GM06990 (cell line): ENCODE measurements around the gene PHF21A.

ENCODE experiments used
- DNase-seq: peaks from one replicate; pipeline ENCODE4 v3.0.0-alpha.2; 2011; ENCODE audit not compliant: insufficient read length; ENCODE audit errors: extremely low read depth
- H3K27me3 ChIP-seq: replicated peaks from 2 replicates; pipeline ENCODE4 v1.6.0; 2011; ENCODE audit warnings: low read length; ENCODE audit not compliant: control insufficient read depth, insufficient read depth
- H3K36me3 ChIP-seq: 2 replicates; pipeline ENCODE4 v1.5.1; 2011; ENCODE audit warnings: low read length; ENCODE audit not compliant: control insufficient read depth, insufficient read depth
- H3K4me3 ChIP-seq: replicated peaks from 2 replicates; pipeline ENCODE4 v1.5.1; 2011; ENCODE audit warnings: low read depth, mild to moderate bottlenecking, control low read depth, low read length
- CTCF ChIP-seq: IDR thresholded peaks from 2 replicates; pipeline ENCODE4 v1.5.1; 2011; ENCODE audit warnings: low read length, control low read depth, mild to moderate bottlenecking, inconsistent platforms; ENCODE audit not compliant: insufficient read depth, poor library complexity, severe bottlenecking

PHF21A gene

GRCh38 chr11:45920531-45921477, 200.4 kb downstream of the PHF21A start:
- H3K4me3 ChIP-seq = no peak overlapping the region
- H3K27me3 ChIP-seq = peaks cover 2% of the 10 kb centered on the region; the same call in 1 of the 2 replicates
- H3K36me3 ChIP-seq = no peaks in the 10 kb centered on the region
- TF ChIP-seq CTCF = no peak
- no peak for DNase-seq

GRCh38 chr11:45919806-45920530, 201.3 kb downstream of the PHF21A start:
- no peak overlapping the region for H3K4me3 ChIP-seq
- no peak for TF ChIP-seq CTCF
- no peak for DNase-seq

GRCh38 chr11:45918962-45919675, 202.1 kb downstream of the PHF21A start:
- no peak for TF ChIP-seq CTCF
- peaks cover 2% of the 10 kb centered on the region; the same call in 1 of the 2 replicates for H3K27me3 ChIP-seq
- H3K36me3 ChIP-seq = peaks cover 11% of the 10 kb centered on the region
- DNase-seq = no peak
- H3K4me3 ChIP-seq = no peak overlapping the region

More at GRCh38 chr11:45919806-45920530, 201.3 kb downstream of the PHF21A start:
- Histone ChIP-seq H3K36me3 (peaks cover 4% of the 10 kb centered on the region), H3K27me3 (peaks cover 2% of the 10 kb centered on the region; the same call in 1 of the 2 replicates)

GRCh38 chr11:45918331-45918941, 202.8 kb downstream of the PHF21A start:
- H3K27me3 ChIP-seq = peaks cover under 1% of the 10 kb centered on the region; the same call in 1 of the 2 replicates
- H3K36me3 ChIP-seq = peaks cover 18% of the 10 kb centered on the region
- TF ChIP-seq CTCF = no peak
- DNase-seq = peak; percentile 76
- peak overlapping the region; percentile 99 for H3K4me3 ChIP-seq

GRCh38 chr11:45917623-45918330, 203.5 kb downstream of the PHF21A start, which contains the start of gene PEX16:
PEX16 (minus strand) TSS chr11:45917877; CDS start chr11:45917811, 66 bp downstream.
- Histone ChIP-seq H3K4me3 (peak within 1 kb of the TSS; percentile 99), H3K36me3 (peaks cover 23% of the 10 kb centered on the region), H3K27me3 (no peaks in the 10 kb centered on the region)
- no peak for TF ChIP-seq CTCF
- DNase-seq = peak; percentile 97
